Cardiac muscle cell (in vitro differentiated cells and primary cell): Measurements from ENCODE around the gene MCFD2. TPM values are rescaled to one million over a fixed set of nuclear protein-coding genes. Genes with fewer than 3 reads are reported as not detected.

ENCODE experiments used
- DNase-seq, 2 donors: peaks; one replicate each; pipeline versions ENCODE4 v3.0.0 to v3.0.0-alpha.2; 2010 to 2017; ENCODE audit warnings: low read depth in 1 of 2, low spot score in 1 of 2
- H3K27ac ChIP-seq: fragments of 200-600 bp; sonication (generic); 2 replicates; pipeline ENCODE4 v1.5.1; 2016
- H3K27me3 ChIP-seq: fragments of 200-600 bp; sonication (generic); 2 replicates; pipeline ENCODE4 v1.6.0; 2016; ENCODE audit warnings: control low read depth
- H3K36me3 ChIP-seq: fragments of 200-600 bp; sonication (generic); 2 replicates; pipeline ENCODE4 v1.5.1; 2016; ENCODE audit warnings: control low read depth
- H3K4me1 ChIP-seq: fragments of 200-600 bp; sonication (generic); 2 replicates; pipeline ENCODE4 v1.8.1; 2017; ENCODE audit warnings: low read depth, mild to moderate bottlenecking, mixed run types
- H3K4me3 ChIP-seq: fragments of 200-600 bp; sonication (generic); 2 replicates; pipeline ENCODE4 v1.5.1; 2016; ENCODE audit warnings: mild to moderate bottlenecking
- H3K9me3 ChIP-seq: fragments of 200-600 bp; sonication (generic); 2 replicates; pipeline ENCODE4 v1.5.1; 2017; ENCODE audit warnings: low read depth, mild to moderate bottlenecking, control low read depth
- CTCF ChIP-seq: IDR thresholded peaks from 2 replicates; pipeline ENCODE4 v1.5.1; 2012; ENCODE audit warnings: low read depth, mild to moderate bottlenecking, low read length
- polyA plus RNA-seq: library from polyadenylated mRNA; unstranded; fragments of >200 nt; fragmentation: Nextera tagmentation; extraction: Ambion mirVana; gene quantifications from 2 replicates; pipeline ENCODE4 v1.2.1, GENCODE V29; 2016
- total RNA-seq: library from RNA; depleted of rRNA; stranded (reverse); fragments of >200 nt; gene quantifications from 2 replicates; pipeline ENCODE4 v1.2.3, GENCODE V29; 2016

MCFD2 gene
- total and polyA plus RNA-seq, 2 experiments from 2014 or later = 59.1 to 64.2 TPM

GRCh38 chr2:46943881-46944798 is 28.5 kb upstream of the MCFD2 start:
- peaks cover 14% of the 10 kb centered on the region for H3K4me1 ChIP-seq
- H3K9me3 ChIP-seq = no peaks in the 10 kb centered on the region
- no peaks in the 10 kb centered on the region for H3K36me3 ChIP-seq
- no peak for DNase-seq
- no peak overlapping the region for H3K4me3 ChIP-seq
- peaks cover 4% of the 10 kb centered on the region for H3K27me3 ChIP-seq
- H3K27ac ChIP-seq = no peak overlapping the region
- no peak for TF ChIP-seq CTCF

GRCh38 chr2:46942891-46943626 is 27.5 kb upstream of the MCFD2 start:
- TF ChIP-seq CTCF = no peak
- Histone ChIP-seq H3K9me3 (no peaks in the 10 kb centered on the region), H3K36me3 (no peaks in the 10 kb centered on the region), H3K27ac (no peak overlapping the region), H3K4me1 (peaks cover 14% of the 10 kb centered on the region), H3K4me3 (no peak overlapping the region), H3K27me3 (peaks cover 4% of the 10 kb centered on the region)
- no peak for DNase-seq

GRCh38 chr2:46942143-46942526 is 26.5 kb upstream of the MCFD2 start:
- peak in 1 of 2 donors; percentile 12 for DNase-seq
- Histone ChIP-seq H3K27ac (no peak overlapping the region), H3K4me1 (peaks cover 14% of the 10 kb centered on the region), H3K9me3 (no peaks in the 10 kb centered on the region), H3K36me3 (no peaks in the 10 kb centered on the region), H3K4me3 (peak overlapping the region; percentile 86), H3K27me3 (peaks cover 4% of the 10 kb centered on the region)
- TF ChIP-seq CTCF = no peak

GRCh38 chr2:46939626-46940359 is 24.2 kb upstream of the MCFD2 start:
- Histone ChIP-seq H3K4me3 (no peak overlapping the region), H3K36me3 (no peaks in the 10 kb centered on the region), H3K27me3 (peaks cover 4% of the 10 kb centered on the region), H3K9me3 (no peaks in the 10 kb centered on the region), H3K4me1 (peaks cover 14% of the 10 kb centered on the region), H3K27ac (peak overlapping the region; percentile 78)
- TF ChIP-seq CTCF = no peak
- DNase-seq = peak in 1 of 2 donors; percentile 7

- peak; percentile 42 for TF ChIP-seq CTCF
Measured at GRCh38 chr2:46937471-46937901, 21.9 kb upstream of the MCFD2 start.

More at GRCh38 chr2:46937471-46937901, 21.9 kb upstream of the MCFD2 start:
- Histone ChIP-seq H3K4me3 (no peak overlapping the region), H3K27ac (no peak overlapping the region), H3K9me3 (no peaks in the 10 kb centered on the region), H3K36me3 (no peaks in the 10 kb centered on the region), H3K27me3 (peaks cover 4% of the 10 kb centered on the region), H3K4me1 (peaks cover 14% of the 10 kb centered on the region)
- DNase-seq = no peak
